Neutrophil (primary cell): ENCODE measurements around the gene AKT3.

Experiments used
- H3K27ac ChIP-seq: fragments of 200-600 bp; sonication (generic); 2 replicates; pipeline ENCODE4 v1.5.1; 2016; ENCODE audit warnings: mild to moderate bottlenecking, moderate library complexity
- H3K27me3 ChIP-seq: fragments of 200-600 bp; sonication (generic); 2 replicates; pipeline ENCODE4 v1.6.0; 2016; ENCODE audit warnings: mild to moderate bottlenecking
- H3K36me3 ChIP-seq: fragments of 200-600 bp; sonication (generic); 2 replicates; pipeline ENCODE4 v1.5.1; 2017
- H3K4me1 ChIP-seq, 2 experiments: fragments of 200-600 bp in 1 of 2; sonication (generic) in 1 of 2; 1 replicate in 1 of 2; 2 replicates in 1 of 2; pipeline versions ENCODE4 v1.5.1 to v1.6.1; 2013 to 2016; ENCODE audit warnings: low read depth in 1 of 2, low read length in 1 of 2, mild to moderate bottlenecking in 1 of 2, moderate library complexity in 1 of 2; ENCODE audit not compliant: control insufficient read depth in 1 of 2, insufficient read depth in 1 of 2
- H3K4me3 ChIP-seq, 2 experiments: fragments of 200-600 bp in 1 of 2; sonication (generic) in 1 of 2; 1 replicate in 1 of 2; 2 replicates in 1 of 2; pipeline ENCODE4 v1.5.1; 2013 to 2016; ENCODE audit warnings: low read depth in 1 of 2, low read length in 1 of 2, mild to moderate bottlenecking in 1 of 2, moderate library complexity in 1 of 2
- H3K9me3 ChIP-seq: fragments of 200-600 bp; sonication (generic); 2 replicates; pipeline ENCODE4 v1.5.1; 2016
- TF ChIP-seq, protein P1 (sequence below): fragments of 200-600 bp; sonication (generic); IDR thresholded peaks from 2 replicates; pipeline ENCODE4 v1.5.1; 2016; ENCODE audit warnings: antibody characterized with exemption

The AKT3 gene

DNA sequence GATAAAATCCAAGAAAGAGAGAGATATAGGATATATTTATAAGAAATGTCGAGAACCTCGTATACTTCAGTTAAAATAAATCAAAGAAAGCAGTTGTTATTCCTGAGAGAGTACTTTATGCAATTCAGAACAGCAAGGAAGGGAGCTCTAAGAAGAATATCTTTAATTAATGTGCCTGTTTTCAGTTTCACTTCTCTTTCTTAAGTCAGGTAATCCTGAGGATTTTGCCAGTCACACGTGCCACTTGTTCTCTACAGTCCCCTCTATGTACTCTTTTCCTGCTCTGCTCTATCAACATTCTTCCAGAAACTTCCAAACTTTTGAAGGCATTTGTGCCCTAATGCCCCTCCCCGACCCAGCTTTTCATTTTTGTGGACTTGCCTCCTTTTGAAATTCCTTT lies 211.9 kb downstream of the AKT3 start:
- TF ChIP-seq, protein P1, sequence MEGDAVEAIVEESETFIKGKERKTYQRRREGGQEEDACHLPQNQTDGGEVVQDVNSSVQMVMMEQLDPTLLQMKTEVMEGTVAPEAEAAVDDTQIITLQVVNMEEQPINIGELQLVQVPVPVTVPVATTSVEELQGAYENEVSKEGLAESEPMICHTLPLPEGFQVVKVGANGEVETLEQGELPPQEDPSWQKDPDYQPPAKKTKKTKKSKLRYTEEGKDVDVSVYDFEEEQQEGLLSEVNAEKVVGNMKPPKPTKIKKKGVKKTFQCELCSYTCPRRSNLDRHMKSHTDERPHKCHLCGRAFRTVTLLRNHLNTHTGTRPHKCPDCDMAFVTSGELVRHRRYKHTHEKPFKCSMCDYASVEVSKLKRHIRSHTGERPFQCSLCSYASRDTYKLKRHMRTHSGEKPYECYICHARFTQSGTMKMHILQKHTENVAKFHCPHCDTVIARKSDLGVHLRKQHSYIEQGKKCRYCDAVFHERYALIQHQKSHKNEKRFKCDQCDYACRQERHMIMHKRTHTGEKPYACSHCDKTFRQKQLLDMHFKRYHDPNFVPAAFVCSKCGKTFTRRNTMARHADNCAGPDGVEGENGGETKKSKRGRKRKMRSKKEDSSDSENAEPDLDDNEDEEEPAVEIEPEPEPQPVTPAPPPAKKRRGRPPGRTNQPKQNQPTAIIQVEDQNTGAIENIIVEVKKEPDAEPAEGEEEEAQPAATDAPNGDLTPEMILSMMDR, result no peak
- H3K4me1 ChIP-seq, result no peaks in the 10 kb centered on the region
- no peak overlapping the region for H3K27ac ChIP-seq
- no peaks in the 10 kb centered on the region for H3K27me3 ChIP-seq
- H3K4me3 ChIP-seq, result no peak overlapping the region
- no peaks in the 10 kb centered on the region for H3K9me3 ChIP-seq
- no peaks in the 10 kb centered on the region for H3K36me3 ChIP-seq

GRCh38 chr1:243628476-243628907 lies 221.6 kb downstream of the AKT3 start:
- Histone ChIP-seq H3K4me3 (no peak overlapping the region), H3K4me1 (no peaks in the 10 kb centered on the region), H3K9me3 (no peaks in the 10 kb centered on the region), H3K27me3 (no peaks in the 10 kb centered on the region), H3K27ac (no peak overlapping the region), H3K36me3 (no peaks in the 10 kb centered on the region)
- TF ChIP-seq, protein P1, result no peak

GRCh38 chr1:243623841-243624240 lies 226.2 kb downstream of the AKT3 start:
- Histone ChIP-seq H3K4me1 (no peaks in the 10 kb centered on the region), H3K27me3 (no peaks in the 10 kb centered on the region), H3K9me3 (no peaks in the 10 kb centered on the region), H3K36me3 (no peaks in the 10 kb centered on the region), H3K4me3 (no peak overlapping the region), H3K27ac (no peak overlapping the region)
- TF ChIP-seq, protein P1, result no peak

GRCh38 chr1:243621973-243622372 lies 228.1 kb downstream of the AKT3 start:
- no peaks in the 10 kb centered on the region for H3K36me3 ChIP-seq

GRCh38 chr1:243620096-243620495 lies 229.9 kb downstream of the AKT3 start:
- Histone ChIP-seq H3K27ac (no peak overlapping the region), H3K4me3 (no peak overlapping the region), H3K36me3 (no peaks in the 10 kb centered on the region), H3K27me3 (no peaks in the 10 kb centered on the region), H3K9me3 (no peaks in the 10 kb centered on the region), H3K4me1 (no peaks in the 10 kb centered on the region)
- TF ChIP-seq, protein P1, result no peak

More at GRCh38 chr1:243621973-243622372, 228.1 kb downstream of the AKT3 start:
- TF ChIP-seq, protein P1, result no peak
- Histone ChIP-seq H3K9me3 (no peaks in the 10 kb centered on the region), H3K27me3 (no peaks in the 10 kb centered on the region), H3K4me1 (no peaks in the 10 kb centered on the region), H3K27ac (no peak overlapping the region), H3K4me3 (no peak overlapping the region)

- no peak overlapping the region for H3K27ac ChIP-seq
- H3K4me1 ChIP-seq, result no peaks in the 10 kb centered on the region
- no peaks in the 10 kb centered on the region for H3K27me3 ChIP-seq
- no peaks in the 10 kb centered on the region for H3K36me3 ChIP-seq
- H3K9me3 ChIP-seq, result no peaks in the 10 kb centered on the region
- H3K4me3 ChIP-seq, result no peak overlapping the region
- TF ChIP-seq, protein P1, result no peak
Observed at GRCh38 chr1:243609698-243610097, 240.3 kb downstream of the AKT3 start.
